ENCODE results near the gene RBM17.

GRCh38 chr10:6119962-6120361 lies 31.1 kb downstream of the RBM17 start:
- TF ChIP-seq MAFK (IDR thresholded peaks at IDR 0.05; ENCODE audit: low read depth, low read length): no peak
- no peak for TF ChIP-seq USF2 (IDR thresholded peaks at IDR 0.05; ENCODE audit: low read depth, low read length)

Data from IMR-90 (cell line).